Activated naive CD4-positive, alpha-beta T cell treated with anti-CD3 and anti-CD28 coated beads, Interleukin-2, amount 10 ng/mL, durations not matched to agents 7 days and 5 days (primary cell): ENCODE measurements around the gene CCS.
"Not testable (repeated sequence)": the region's sequence is repeated elsewhere in the genome, so short reads cannot be mapped to it uniquely, and the experiment has no call there.

ENCODE experiments used
- CTCF ChIA-PET: fragments of 350-600 bp; sonication (Branson Sonifier 250); formaldehyde crosslinking; loops from one replicate; lab custom pipeline; 2021; ENCODE audit warnings: antibody characterized with exemption; lab: Charles Lee
- DNase-seq: peaks from one replicate; pipeline ENCODE4 v3.0.0-alpha.2; 2020
- H3K27ac Mint-ChIP-seq: one replicate; pipeline ENCODE4 v1.8.0; 2021; ENCODE audit warnings: mild to moderate bottlenecking, moderate library complexity, mixed read lengths
- H3K27me3 Mint-ChIP-seq: one replicate; pipeline ENCODE4 v1.8.0; 2021; ENCODE audit warnings: mild to moderate bottlenecking, mixed read lengths
- H3K36me3 Mint-ChIP-seq: one replicate; pipeline ENCODE4 v1.8.0; 2021; ENCODE audit warnings: mixed read lengths
- H3K4me1 Mint-ChIP-seq: one replicate; pipeline ENCODE4 v1.8.0; 2021; ENCODE audit warnings: mixed read lengths
- H3K4me3 Mint-ChIP-seq: one replicate; pipeline ENCODE4 v1.8.0; 2021; ENCODE audit warnings: mild to moderate bottlenecking, moderate library complexity, mixed read lengths
- H3K9me3 Mint-ChIP-seq: one replicate; pipeline ENCODE4 v1.8.0; 2021; ENCODE audit warnings: mixed read lengths

CCS gene

DNA sequence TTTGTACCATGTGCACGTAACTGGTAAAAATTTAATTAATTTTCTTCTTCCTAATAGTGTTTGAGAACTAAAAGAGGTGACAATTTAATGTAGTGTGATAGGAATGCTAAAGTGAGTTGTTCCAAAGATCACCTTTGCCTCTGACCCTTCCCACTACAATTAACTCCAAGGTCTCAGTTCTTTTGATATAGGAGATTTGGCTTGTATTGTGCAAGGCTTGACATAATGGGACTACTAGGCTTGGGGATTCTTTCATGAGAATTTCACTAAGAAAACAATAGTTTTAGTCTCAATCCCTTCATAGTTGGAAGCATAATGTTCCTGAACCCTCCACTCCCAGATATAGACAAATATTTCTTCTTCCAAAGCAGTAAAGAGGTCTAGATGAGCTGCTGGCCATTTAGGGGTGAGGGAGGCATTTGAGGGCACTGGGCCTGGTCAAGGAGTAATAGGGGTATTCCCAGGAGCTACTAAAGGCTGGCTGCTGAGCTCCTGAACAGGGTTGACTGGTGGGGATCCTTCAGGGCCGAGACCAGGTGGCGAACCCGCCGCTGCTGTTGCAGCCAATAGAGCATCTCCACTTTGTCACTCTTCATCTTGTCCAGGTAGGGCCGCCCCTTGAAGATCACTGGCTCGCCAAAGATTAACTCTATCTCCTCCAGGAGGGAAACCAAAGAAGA is 2.8 kb upstream of the CCS start:
- H3K27ac Mint-ChIP-seq = no peak overlapping the region

DNA sequence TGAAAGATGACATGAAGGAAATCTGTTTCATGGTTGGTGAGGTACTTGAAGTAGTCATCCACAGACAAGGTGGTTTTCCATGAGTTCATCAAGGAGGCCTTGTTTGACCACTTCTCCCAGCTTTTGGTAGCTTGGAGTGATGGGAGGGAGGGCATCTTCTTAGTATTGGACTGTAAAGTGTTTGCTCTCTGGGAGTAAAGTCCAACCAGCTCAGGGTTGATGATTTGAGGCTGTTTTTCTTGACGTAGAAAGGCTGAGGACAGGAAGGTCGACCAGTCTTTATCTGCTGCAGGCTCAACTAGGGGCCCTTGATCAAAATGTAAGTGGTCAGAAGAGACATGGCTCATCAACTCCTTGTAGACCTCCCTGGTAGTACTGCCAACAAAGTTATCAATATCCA is 1.8 kb upstream of the CCS start:
- H3K36me3 Mint-ChIP-seq = peaks cover 3% of the 10 kb centered on the region
- no peak for DNase-seq
- H3K27ac Mint-ChIP-seq = no peak overlapping the region
- CTCF ChIA-PET = interaction anchor here (1.0 to 2.1 kb wide), 3 partner anchors 11 to 87 kb away, joined by 4 to 8 read pairs (median 8); partner anchors contain the start of gene RBM4B
- peaks cover 12% of the 10 kb centered on the region for H3K27me3 Mint-ChIP-seq
- peak overlapping the region; percentile 15 for H3K4me3 Mint-ChIP-seq
- H3K9me3 Mint-ChIP-seq = no peaks in the 10 kb centered on the region
- peaks cover 38% of the 10 kb centered on the region for H3K4me1 Mint-ChIP-seq

More for the DNA sequence above, 2.8 kb upstream of the CCS start:
- CTCF ChIA-PET = interaction anchor here (1.0 to 2.1 kb wide), 2 partner anchors 10 to 88 kb away, joined by 4 to 8 read pairs; partner anchors contain the start of gene RBM4B
- Mint-ChIP-seq H3K36me3 (peaks cover 3% of the 10 kb centered on the region), H3K9me3 (no peaks in the 10 kb centered on the region), H3K4me1 (peaks cover 28% of the 10 kb centered on the region), H3K4me3 (no peak overlapping the region), H3K27me3 (peaks cover 15% of the 10 kb centered on the region)
- no peak for DNase-seq

DNA sequence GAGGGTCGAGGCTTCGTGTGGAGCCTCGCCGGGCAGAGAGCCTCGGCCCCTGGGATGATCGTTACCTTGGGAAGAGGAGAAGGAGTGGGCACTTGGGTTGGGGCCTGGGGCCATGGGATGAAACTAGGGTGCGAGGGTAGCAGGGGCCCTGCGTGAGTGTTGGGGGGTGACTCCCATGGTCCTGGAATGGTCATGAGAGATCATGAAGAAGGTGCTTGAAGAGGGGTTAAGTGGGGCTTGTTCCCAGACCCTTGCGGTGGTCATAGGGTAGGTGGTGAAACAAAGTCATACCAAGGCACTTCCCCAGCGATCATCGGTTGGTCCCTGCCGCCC is 284 bp downstream of the CCS start:
- no peak for DNase-seq
- Mint-ChIP-seq H3K36me3 (peaks cover 3% of the 10 kb centered on the region), H3K4me3 (peak overlapping the region; percentile 100), H3K9me3 (no peaks in the 10 kb centered on the region), H3K27ac (peak overlapping the region; percentile 95), H3K4me1 (peaks cover 38% of the 10 kb centered on the region), H3K27me3 (peaks cover 12% of the 10 kb centered on the region)
- CTCF ChIA-PET = interaction anchor here (1.0 to 1.6 kb wide), 5 partner anchors 14 to 52 kb away, joined by 3 to 7 read pairs (median 4); partner anchors contain the start of gene RBM14

DNA sequence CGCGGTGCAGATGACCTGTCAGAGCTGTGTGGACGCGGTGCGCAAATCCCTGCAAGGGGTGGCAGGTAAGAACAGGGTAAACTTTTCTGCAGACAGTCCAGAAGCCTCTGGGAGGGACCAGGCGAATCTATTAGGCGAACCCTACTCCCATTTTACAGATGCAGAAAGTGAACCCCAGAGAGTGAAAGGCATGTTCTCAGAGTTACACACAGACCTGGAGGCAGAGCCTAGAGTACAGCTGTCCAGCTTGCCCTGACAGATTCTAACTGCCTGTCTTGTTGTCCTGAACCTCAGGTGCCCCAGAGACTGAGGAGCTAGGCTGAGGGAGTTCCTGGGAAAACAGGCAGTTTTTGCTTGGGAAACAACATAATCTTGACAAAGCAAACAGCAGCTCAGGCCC is 665 bp downstream of the CCS start:
- Mint-ChIP-seq H3K27me3 (peaks cover 12% of the 10 kb centered on the region), H3K9me3 (no peaks in the 10 kb centered on the region), H3K27ac (peak overlapping the region; percentile 95), H3K4me3 (peak overlapping the region; percentile 100), H3K4me1 (peaks cover 38% of the 10 kb centered on the region), H3K36me3 (peaks cover 3% of the 10 kb centered on the region)
- CTCF ChIA-PET = interaction anchor here (1.0 to 1.6 kb wide), 3 partner anchors 14 to 172 kb away, joined by 3 to 4 read pairs (median 3); partner anchors contain the start of gene RBM14
- no peak for DNase-seq

DNA sequence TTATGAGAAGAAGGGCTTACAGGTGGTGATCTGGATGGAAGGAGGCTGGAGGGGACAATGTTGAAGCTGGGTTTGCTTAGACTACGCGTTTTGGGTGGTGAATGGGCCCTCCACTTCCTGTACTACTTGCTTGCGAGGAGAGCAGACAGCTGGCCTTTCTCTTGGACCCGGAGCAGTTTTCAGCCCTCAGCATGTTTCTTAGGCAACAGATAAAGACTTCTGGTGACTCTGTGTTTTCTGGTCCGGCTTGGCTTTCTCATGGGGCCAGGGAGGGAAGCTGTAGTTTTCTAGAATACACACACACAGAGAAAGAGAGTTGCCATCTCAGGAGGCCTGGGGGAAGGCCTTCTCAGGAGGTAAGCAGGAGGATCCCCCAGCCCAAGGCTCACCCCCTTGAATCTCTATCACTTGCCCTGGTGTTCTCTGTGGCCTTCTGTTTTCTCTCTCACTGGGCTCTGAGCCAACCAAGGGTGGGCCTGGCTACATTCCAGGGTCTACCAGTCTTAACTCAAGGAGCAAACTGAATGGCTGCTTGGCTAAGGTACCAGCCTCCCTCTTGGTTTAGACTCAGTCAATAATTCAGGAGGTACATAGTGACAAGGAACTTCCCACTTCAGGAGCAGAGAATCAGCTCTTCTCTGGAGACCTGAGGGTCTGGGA is 2.4 kb downstream of the CCS start:
- H3K4me1 Mint-ChIP-seq = peaks cover 38% of the 10 kb centered on the region
- peak overlapping the region; percentile 74 for H3K27ac Mint-ChIP-seq
- DNase-seq = peak; percentile 25
- peaks cover 8% of the 10 kb centered on the region for H3K27me3 Mint-ChIP-seq
- peaks cover 4% of the 10 kb centered on the region for H3K36me3 Mint-ChIP-seq
- no peaks in the 10 kb centered on the region for H3K9me3 Mint-ChIP-seq
- H3K4me3 Mint-ChIP-seq = peak overlapping the region; percentile 53
- CTCF ChIA-PET = interaction anchor here (0.8 to 1.6 kb wide), 5 partner anchors 14 to 174 kb away, joined by 3 to 9 read pairs (median 3); partner anchors contain the start of gene RBM4B

DNA sequence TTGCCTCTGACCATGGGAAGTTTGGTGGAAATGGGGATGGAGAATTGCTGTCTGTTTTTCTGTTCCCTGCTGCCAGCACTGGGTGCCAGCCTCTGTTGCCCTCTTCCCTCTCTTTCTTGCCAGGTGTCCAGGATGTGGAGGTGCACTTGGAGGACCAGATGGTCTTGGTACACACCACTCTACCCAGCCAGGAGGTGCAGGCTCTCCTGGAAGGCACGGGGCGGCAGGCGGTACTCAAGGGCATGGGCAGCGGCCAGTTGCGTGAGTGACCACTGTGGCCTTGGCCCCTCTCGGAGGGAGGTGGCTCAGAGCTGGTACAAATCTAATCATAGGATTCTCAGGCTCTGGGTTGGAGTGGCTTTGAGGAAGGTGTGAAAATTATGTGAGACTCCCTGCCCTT is 6.0 kb downstream of the CCS start:
- Mint-ChIP-seq H3K4me3 (no peak overlapping the region), H3K9me3 (no peaks in the 10 kb centered on the region), H3K36me3 (peaks cover 8% of the 10 kb centered on the region), H3K27ac (no peak overlapping the region), H3K4me1 (peaks cover 19% of the 10 kb centered on the region), H3K27me3 (no peaks in the 10 kb centered on the region)
- DNase-seq = no peak
- CTCF ChIA-PET = interaction anchor here (1.8 kb wide), 1 partner anchor 80 kb away, joined by 5 read pairs; no protein-coding TSS in a partner anchor

DNA sequence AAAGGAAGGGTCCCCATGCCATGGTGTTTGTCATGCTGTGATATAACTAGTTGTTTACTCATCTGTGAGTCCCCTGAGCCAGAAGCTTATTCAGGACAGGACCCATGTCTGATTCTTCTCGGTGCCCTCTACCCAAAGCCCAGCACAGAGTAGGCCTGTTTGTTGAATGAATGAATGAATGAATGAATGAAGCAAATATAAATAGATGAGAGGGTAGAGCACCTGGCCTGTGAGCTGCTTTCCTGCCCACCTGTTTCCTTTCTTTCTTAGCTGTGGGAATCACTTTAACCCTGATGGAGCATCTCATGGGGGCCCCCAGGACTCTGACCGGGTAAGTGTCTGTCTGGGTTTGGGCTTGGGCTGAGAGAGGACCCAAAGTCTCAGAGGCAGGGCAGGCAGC is 7.2 kb downstream of the CCS start:
- no peaks in the 10 kb centered on the region for H3K9me3 Mint-ChIP-seq
- H3K4me1 Mint-ChIP-seq = peaks cover 9% of the 10 kb centered on the region
- CTCF ChIA-PET = no interaction called here
- no peaks in the 10 kb centered on the region for H3K27me3 Mint-ChIP-seq
- H3K27ac Mint-ChIP-seq = no peak overlapping the region
- H3K4me3 Mint-ChIP-seq = no peak overlapping the region
- H3K36me3 Mint-ChIP-seq = peaks cover 12% of the 10 kb centered on the region
- no peak for DNase-seq

DNA sequence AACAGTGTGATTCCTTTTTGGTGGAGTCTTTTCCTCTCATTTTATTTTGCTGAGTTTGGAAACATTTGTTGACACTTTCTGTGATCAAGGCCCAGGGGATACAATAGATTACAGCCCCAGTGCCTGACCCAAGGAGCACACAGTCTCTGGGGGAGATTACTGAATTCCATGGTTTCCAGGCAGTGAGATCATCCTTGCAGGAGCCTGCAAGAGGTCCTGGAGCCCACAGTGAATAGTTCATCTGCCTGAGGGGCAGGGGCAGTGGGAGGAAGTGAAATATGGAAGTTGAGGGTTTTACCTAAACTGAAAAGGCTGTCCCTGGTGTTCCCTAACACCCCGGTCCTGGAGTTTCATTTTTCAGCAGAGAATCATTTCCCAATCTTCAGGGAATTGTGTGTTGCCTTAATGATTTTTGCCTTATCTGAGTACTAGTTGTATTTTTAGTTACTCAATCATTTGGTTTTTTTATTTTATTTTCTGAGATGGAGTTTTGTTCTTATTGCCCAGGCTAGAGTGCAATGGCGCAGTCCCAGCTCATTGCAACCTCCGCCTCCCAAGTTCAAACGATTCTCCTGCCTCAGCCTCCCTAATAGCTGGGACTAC is 7.7 kb downstream of the CCS start:
- no peaks in the 10 kb centered on the region for H3K27me3 Mint-ChIP-seq
- peaks cover 12% of the 10 kb centered on the region for H3K36me3 Mint-ChIP-seq
- H3K27ac Mint-ChIP-seq = peak overlapping the region; percentile 19
- no peak for DNase-seq
- H3K9me3 Mint-ChIP-seq = no peaks in the 10 kb centered on the region
- H3K4me3 Mint-ChIP-seq = no peak overlapping the region
- peaks cover 4% of the 10 kb centered on the region for H3K4me1 Mint-ChIP-seq
- CTCF ChIA-PET = no interaction called here

DNA sequence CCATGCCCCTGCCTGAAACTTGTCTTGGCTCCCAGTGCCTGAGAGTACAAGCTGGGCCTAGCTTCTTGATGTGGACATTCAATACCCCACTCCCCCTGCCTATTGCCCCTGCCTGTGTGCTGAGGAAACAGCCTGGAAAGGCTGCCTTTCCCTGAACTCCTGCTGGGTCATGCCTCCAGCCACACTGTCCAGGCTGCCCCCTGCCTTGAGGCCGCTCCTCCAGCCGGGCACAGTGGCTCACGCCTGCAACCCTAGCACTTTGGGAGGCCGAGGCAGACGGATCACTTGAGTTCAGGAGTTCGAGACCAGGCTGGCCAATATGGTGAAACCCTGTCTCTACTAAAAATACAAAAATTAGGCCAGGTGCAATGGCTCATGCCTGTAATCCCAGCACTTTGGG is 10.1 kb downstream of the CCS start:
- no peaks in the 10 kb centered on the region for H3K27me3 Mint-ChIP-seq
- no peak overlapping the region for H3K27ac Mint-ChIP-seq
- H3K4me3 Mint-ChIP-seq = no peak overlapping the region
- DNase-seq = no peak
- CTCF ChIA-PET = interaction anchor here (2.2 kb wide), 1 partner anchor 11 kb away, joined by 8 read pairs; the partner anchor contains the start of gene CCDC87
- peaks cover 12% of the 10 kb centered on the region for H3K36me3 Mint-ChIP-seq
- H3K4me1 Mint-ChIP-seq = no peaks in the 10 kb centered on the region
- H3K9me3 Mint-ChIP-seq = no peaks in the 10 kb centered on the region

DNA sequence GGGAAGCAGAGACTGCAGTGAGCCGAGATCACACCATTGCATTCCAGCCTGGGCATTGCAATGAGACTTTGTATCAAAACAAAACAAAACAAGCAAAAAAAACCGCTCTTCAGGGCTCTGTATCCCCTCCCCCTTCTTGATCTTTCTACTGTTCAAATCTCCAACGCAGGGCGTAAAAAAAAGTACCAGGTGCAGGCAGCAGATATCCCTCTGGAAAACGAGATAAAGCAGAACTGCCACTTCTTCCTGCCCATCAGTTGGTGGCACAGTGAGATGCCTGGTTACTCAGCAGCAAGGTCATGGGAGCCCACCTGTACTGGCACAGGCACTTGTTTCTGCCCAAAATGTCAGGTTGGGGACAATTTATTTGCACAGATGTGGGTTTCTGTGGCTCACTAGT is 11.2 kb downstream of the CCS start:
- DNase-seq = no peak
- no peak overlapping the region for H3K27ac Mint-ChIP-seq
- CTCF ChIA-PET = interaction anchor here (2.2 kb wide), 1 partner anchor 12 kb away, joined by 8 read pairs; the partner anchor contains the start of gene CCDC87
- H3K4me3 Mint-ChIP-seq = no peak overlapping the region
- H3K9me3 Mint-ChIP-seq = no peaks in the 10 kb centered on the region
- H3K36me3 Mint-ChIP-seq = peaks cover 12% of the 10 kb centered on the region
- no peaks in the 10 kb centered on the region for H3K27me3 Mint-ChIP-seq
- H3K4me1 Mint-ChIP-seq = no peaks in the 10 kb centered on the region

DNA sequence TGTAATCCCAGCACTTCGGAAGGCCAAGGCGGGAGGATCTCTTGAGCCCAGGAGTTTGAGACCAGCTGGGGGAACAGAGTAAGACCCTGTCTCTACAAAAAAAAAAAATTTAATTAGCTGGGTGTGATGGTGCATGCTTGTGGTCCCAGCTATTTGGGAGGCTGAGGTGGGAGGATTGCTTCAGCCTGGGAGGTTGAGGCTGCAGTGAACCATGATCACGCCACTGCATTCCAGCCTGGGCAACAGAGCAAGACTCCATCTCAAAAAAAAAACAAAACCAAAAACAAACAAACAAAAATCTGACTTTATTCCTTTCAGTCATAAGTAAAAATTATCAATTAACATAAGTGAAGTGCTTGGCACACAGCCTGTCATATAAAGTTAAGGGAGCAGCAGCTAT is 13.6 kb downstream of the CCS start:
- CTCF ChIA-PET = interaction anchor here (1.0 kb wide), 1 partner anchor 34 kb away, joined by 3 read pairs; no protein-coding TSS in a partner anchor
- not testable (repeated sequence) for H3K9me3 Mint-ChIP-seq, H3K4me3 Mint-ChIP-seq, DNase-seq, H3K27me3 Mint-ChIP-seq, H3K27ac Mint-ChIP-seq, H3K36me3 Mint-ChIP-seq
- H3K4me1 Mint-ChIP-seq = peaks cover 11% of the 10 kb centered on the region

DNA sequence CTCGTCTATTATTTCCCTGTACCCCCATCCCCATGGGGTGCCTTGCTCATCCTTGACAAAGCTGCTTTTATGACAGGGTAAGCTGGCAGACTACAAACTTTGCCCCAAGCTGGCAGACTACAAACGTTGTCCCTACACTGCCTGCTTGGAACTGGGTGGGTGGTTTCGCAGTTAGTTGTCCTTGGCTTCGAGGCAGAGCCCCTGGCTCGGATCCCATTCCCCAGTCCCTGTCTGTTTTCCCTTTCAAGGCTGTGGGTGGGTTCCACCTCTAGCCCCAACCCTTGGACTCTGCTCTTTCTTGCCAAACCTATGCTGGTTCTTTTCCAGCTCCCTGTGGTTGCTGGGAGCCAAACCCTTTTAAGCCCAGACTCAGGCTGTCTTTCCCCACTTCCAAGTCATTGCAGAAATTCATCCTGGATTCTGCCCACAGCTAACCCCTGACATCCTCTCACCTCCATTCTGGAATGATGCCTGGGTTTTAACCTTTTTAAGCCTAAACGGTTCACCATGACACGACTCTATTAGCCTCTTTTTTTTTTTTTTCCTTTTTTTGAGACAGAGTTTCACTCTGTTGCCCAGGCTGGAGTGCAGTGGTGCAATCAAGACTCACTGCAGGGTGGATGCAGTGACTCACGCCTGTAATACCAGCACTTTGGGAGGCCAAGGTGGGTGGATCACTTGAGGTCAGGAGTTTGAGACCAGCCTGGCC is 14.3 kb downstream of the CCS start:
- CTCF ChIA-PET = interaction anchor here (1.0 kb wide), 1 partner anchor 35 kb away, joined by 3 read pairs; no protein-coding TSS in a partner anchor
- Mint-ChIP-seq H3K9me3 (no peaks in the 10 kb centered on the region), H3K27ac (no peak overlapping the region), H3K4me1 (peaks cover 11% of the 10 kb centered on the region), H3K4me3 (no peak overlapping the region), H3K27me3 (no peaks in the 10 kb centered on the region), H3K36me3 (peaks cover 5% of the 10 kb centered on the region)
- no peak for DNase-seq

DNA sequence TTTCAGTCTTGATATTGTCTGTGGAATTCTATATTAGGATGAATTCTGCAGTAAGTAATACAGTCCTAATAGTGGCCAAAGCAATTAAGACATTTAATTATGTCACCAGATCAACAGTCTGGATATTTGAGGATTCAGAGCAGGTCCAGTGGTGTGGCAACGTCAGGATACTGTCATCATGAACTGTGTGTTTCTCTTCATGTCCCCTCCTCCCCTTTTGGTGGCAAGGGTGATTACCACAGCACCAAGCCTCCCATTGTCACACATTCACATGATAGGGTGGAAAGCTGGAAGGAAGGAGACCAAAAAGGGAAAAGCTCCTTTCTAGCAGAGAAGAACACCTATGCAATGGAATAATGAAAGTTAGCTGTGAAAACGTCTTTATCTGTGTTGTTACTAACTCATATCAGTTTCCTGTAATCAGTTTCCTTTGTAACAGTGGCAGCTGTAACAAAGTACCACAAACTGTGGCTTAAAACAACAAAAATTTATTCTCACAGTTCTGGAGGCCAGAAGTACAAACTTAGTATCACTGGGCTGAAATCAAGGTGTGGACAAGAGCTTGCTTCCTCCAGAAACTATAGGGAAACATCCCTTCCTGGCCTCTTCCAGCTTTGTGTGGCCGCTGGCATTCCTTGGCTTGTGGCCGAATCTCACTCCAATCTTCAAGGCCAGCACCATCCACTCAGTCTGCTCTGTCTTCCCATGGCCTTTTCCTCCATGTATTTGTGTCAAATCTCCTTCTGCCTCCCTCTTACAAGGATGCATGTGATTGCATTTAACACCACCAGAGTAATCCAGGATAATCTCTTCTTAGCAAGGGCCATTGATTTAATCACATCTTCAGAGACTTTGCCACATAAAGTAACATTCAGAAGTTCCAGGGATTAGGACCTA is 17.0 kb downstream of the CCS start:
- DNase-seq = no peak
- Mint-ChIP-seq H3K9me3 (no peaks in the 10 kb centered on the region), H3K36me3 (peaks cover 2% of the 10 kb centered on the region), H3K27ac (peak overlapping the region; percentile 61), H3K27me3 (no peaks in the 10 kb centered on the region), H3K4me1 (peaks cover 11% of the 10 kb centered on the region), H3K4me3 (no peak overlapping the region)
- CTCF ChIA-PET = interaction anchor here (0.6 to 0.9 kb wide), 3 partner anchors 23 to 29 kb away, joined by 3 to 4 read pairs (median 3); partner anchors contain the start of gene RBM4
